GM12874 (cell line): ENCODE data around the gene CST9L.

ENCODE experiments used
- TF ChIP-seq, protein P1 (sequence below): IDR thresholded peaks from 2 replicates; pipeline ENCODE4 v1.5.1; 2011; ENCODE audit warnings: low read depth, mild to moderate bottlenecking, control low read depth, low read length, moderate library complexity; ENCODE audit not compliant: insufficient read depth

Gene CST9L

GRCh38 chr20:23606652-23607049, 38.4 kb upstream of the CST9L start:
- TF ChIP-seq, protein P1, sequence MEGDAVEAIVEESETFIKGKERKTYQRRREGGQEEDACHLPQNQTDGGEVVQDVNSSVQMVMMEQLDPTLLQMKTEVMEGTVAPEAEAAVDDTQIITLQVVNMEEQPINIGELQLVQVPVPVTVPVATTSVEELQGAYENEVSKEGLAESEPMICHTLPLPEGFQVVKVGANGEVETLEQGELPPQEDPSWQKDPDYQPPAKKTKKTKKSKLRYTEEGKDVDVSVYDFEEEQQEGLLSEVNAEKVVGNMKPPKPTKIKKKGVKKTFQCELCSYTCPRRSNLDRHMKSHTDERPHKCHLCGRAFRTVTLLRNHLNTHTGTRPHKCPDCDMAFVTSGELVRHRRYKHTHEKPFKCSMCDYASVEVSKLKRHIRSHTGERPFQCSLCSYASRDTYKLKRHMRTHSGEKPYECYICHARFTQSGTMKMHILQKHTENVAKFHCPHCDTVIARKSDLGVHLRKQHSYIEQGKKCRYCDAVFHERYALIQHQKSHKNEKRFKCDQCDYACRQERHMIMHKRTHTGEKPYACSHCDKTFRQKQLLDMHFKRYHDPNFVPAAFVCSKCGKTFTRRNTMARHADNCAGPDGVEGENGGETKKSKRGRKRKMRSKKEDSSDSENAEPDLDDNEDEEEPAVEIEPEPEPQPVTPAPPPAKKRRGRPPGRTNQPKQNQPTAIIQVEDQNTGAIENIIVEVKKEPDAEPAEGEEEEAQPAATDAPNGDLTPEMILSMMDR: peak; percentile 93

DNA sequence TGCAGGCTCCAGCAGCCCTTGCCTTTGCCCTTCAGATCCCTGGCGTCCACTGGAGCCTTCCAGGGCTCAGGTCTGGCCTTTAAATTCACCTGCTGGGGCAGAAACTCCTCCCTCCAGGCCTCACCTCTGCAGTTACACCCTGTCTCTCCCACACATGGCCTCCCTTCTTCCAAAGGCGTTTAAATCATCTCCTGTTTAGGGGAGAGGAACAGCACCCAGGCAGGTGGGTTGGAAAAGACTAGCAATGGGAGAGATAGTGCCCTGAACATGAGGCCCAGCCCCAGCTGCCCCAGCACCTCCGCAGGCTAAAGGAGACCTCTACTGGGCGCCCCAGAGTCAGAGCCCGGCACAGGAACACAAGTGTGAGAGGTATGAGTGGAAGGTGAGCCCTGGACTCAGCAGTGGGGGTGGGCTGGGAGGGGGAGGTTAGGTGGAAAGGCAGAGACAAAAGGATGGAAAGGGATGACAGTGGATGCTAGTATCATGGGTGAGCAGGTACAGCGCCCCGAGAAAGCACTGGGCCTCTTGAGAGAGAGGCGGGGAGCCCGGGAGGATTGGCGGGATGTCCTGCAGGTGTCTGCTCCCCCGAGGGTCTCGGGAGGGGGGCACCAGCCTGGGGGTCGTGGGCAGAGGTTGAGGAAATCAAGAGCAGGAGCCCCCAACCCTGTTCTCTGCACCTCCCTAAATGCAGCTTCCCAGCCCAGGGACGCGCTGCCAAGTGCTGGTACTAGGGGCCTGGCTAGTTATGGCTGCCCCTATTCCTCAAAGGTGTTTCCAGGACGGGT, 37.8 kb upstream of the CST9L start, which contains the start of gene CST9:
Gene CST9, minus strand, starts transcription at position 51 of the 785 bp plus-strand sequence. CDS start 53 bp downstream, outside the sequence.
- TF ChIP-seq, protein P1: no peak

DNA sequence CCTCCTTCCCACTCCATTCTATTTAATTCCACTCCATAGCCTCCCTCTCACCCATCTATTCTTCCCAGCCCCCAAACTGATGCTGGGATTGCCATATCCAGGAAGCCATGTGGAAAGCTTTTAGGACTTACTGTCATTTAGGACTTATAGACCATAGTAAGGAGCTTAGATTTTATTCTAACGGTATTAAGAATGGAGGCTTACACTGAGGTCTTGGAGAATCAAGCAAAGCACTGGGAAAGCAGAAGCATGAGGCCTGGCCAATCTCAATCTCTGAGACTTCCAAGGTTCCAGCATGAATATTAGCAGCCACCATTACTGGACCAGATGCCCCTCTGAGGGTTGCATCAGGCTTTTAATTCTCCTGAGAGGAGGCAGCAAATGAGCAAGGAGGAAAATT, 36.0 kb upstream of the CST9L start:
- TF ChIP-seq, protein P1: no peak

DNA sequence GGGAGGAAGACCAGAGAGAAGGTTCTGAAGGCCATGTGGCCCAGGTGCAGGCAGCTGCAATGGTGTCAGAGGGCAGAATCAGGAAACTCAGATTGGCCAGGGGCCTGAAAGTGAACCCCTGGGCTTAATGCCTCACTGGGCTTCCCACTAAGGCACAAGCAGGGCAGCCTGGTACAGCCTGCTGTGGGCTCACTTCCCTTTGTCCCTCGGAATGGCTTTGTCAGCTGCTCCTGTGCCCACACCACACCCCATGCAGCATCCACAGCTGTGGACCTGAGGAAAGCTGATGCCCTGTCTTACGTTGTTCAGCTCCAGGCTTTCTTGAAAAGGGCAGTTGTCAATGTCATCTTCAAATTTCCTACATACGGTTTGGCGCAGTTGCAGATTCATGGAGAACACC, 35.0 kb upstream of the CST9L start:
- TF ChIP-seq, protein P1: no peak

DNA sequence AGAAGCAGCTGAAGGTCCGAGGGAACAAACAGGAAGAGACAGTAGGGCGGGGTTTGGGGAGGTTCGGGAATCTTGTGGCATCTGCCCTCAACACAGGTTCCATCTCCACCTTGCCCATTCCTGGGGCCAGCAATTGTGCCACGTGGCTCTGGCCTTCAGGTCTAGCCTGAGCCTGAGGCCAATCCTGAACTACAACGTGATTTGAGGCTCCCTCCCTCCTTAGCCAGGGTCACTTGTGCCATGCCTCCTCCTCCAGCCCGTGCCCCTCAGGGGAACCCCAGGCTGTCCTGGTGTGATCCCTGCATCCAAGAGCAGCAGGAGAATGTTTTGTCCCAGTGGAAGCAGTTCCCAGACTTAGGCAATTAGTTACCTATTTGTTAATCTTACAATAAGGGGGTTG, 34.4 kb upstream of the CST9L start:
- TF ChIP-seq, protein P1: no peak

- TF ChIP-seq, protein P1: no peak
These were observed 34.0 kb upstream of the CST9L start for GRCh38 chr20:23602241-23602640.

DNA sequence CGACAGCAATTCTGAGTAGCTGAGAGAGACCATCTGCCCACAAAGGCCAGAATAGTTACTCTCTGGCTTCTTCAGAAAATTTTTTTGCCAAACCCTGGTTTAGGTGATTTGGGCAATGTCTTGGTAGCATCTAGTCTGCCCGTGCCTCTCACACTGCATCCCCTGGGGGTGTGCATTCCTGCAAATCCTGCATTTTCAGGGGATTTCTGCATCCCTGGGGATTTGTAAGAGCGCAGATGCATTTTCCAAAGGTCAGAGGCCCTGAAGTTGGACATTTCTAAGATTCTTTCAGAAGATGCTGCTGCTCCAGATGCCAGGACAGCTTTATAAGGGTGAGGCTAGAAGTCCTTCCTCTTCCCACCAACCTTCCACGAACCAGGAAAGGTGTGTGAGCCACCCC, 33.4 kb upstream of the CST9L start:
- TF ChIP-seq, protein P1: no peak
